ENCODE results near the gene EDRF1. TPM values are rescaled to one million over a fixed set of nuclear protein-coding genes. Genes with fewer than 3 reads are reported as not detected.

Gene EDRF1
- total RNA-seq, 3 donors from 2014 or later (not counting 1 experiment from before 2014, with no cell fraction given) = 40.6 to 66.2 (median 57.5) TPM

DNA sequence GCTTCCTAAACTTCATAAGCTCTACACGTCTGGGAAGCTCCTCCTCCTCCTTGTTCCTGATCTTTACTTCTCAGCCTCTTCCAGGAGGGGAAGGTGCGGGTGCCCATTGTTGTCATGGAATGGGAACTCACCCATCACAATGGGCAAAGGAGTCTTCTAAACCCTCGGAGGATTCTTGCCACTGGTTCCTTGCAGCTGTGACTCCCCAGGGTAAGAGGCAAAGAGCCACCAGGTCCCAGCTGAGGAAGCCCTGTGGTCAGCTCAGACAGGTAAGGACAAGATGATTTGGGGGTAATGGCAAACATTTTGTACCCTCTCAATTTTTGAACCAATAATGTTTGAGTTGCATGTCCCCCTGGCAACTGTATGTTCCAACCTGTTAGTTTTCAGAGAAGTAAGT is 36.4 kb upstream of the EDRF1 start, which contains the start of gene TEX36:
Gene TEX36 (minus strand): TSS at position 101 of the 400 bp plus-strand sequence. CDS start 174 bp downstream, outside the sequence.
- 81% methylated on average over 3 of the region's 3 CpGs for WGBS (ENCODE audit: insufficient coverage)

DNA sequence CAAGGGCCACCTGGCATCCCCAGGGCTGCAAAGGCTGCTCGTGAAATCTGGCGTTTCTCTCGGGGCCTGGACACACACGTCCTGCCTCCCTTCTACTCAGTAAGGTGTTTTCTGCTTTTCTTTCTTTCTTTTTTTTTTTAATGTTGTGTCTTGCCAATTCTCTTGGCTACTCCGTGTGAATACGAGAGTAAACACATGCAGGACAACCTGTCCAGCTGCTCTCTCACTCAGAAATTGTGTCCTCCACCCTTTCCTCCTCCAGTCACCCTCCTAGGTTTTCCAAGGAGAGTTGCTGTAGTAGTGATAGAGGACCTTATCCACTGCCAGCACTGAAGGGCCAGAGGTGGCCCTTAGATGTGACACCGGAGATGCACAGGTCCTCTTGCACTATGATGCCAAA is 35.7 kb upstream of the EDRF1 start:
- no peak for ATAC-seq
- Mint-ChIP-seq H3K4me3 (no peak overlapping the region), H3K27me3 (ENCODE audit: low read depth in 2 of 2) (peaks cover 11 to 26% of the 10 kb centered on the region in 2 donors), H3K9me3 (no peaks in the 10 kb centered on the region), H3K36me3 (no peaks in the 10 kb centered on the region), H3K27ac (no peak overlapping the region), H3K4me1 (no peaks in the 10 kb centered on the region)
- Histone ChIP-seq H3K27me3 (ENCODE audit: control insufficient read depth, insufficient read depth, low read length) (no peaks in the 10 kb centered on the region), H3K36me3 (ENCODE audit: control insufficient read depth, insufficient read depth, low read length) (no peaks in the 10 kb centered on the region), H3K27ac (ENCODE audit: low read length) (no peak overlapping the region), H3K9me3 (ENCODE audit: control insufficient read depth, insufficient read depth, low read length) (no peaks in the 10 kb centered on the region), H3K4me1 (ENCODE audit: control insufficient read depth, insufficient read depth, low read length) (no peaks in the 10 kb centered on the region), H3K4me3 (ENCODE audit: low read length) (no peak overlapping the region)
- WGBS (ENCODE audit: insufficient coverage) = 76% methylated on average over 7 of the region's 7 CpGs
- TF ChIP-seq, protein P1, sequence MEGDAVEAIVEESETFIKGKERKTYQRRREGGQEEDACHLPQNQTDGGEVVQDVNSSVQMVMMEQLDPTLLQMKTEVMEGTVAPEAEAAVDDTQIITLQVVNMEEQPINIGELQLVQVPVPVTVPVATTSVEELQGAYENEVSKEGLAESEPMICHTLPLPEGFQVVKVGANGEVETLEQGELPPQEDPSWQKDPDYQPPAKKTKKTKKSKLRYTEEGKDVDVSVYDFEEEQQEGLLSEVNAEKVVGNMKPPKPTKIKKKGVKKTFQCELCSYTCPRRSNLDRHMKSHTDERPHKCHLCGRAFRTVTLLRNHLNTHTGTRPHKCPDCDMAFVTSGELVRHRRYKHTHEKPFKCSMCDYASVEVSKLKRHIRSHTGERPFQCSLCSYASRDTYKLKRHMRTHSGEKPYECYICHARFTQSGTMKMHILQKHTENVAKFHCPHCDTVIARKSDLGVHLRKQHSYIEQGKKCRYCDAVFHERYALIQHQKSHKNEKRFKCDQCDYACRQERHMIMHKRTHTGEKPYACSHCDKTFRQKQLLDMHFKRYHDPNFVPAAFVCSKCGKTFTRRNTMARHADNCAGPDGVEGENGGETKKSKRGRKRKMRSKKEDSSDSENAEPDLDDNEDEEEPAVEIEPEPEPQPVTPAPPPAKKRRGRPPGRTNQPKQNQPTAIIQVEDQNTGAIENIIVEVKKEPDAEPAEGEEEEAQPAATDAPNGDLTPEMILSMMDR (IDR thresholded peaks at IDR 0.05) = no peak
- no peak for DNase-seq
- intact Hi-C loops (cut with micrococcal nuclease) = no loop called here

More for the DNA sequence above, 36.4 kb upstream of the EDRF1 start, which contains the start of gene TEX36:
- Mint-ChIP-seq H3K27me3 (ENCODE audit: low read depth in 2 of 2) (peaks cover 7 to 26% of the 10 kb centered on the region in 2 donors), H3K4me3 (no peak within 1 kb of the TSS), H3K9me3 (peaks cover 0 to under 1% of the 10 kb centered on the region in 2 donors), H3K27ac (no peak within 1 kb of the TSS), H3K36me3 (peaks cover 3% of the 10 kb centered on the region), H3K4me1 (no peaks in the 10 kb centered on the region)
- TF ChIP-seq, protein P1 (IDR thresholded peaks at IDR 0.05) = no peak
- no peaks in the 10 kb centered on the region for H3K4me1 ChIP-seq (ENCODE audit: control insufficient read depth, insufficient read depth, low read length)
- intact Hi-C loops (cut with micrococcal nuclease) = no loop called here
- ATAC-seq = no peak
- no peak for DNase-seq
- H3K36me3 ChIP-seq (ENCODE audit: control insufficient read depth, insufficient read depth, low read length) = no peaks in the 10 kb centered on the region
- H3K4me3 ChIP-seq (ENCODE audit: low read length) = no peak within 1 kb of the TSS
- H3K27ac ChIP-seq (ENCODE audit: low read length) = no peak within 1 kb of the TSS
- no peaks in the 10 kb centered on the region for H3K27me3 ChIP-seq (ENCODE audit: control insufficient read depth, insufficient read depth, low read length)
- H3K9me3 ChIP-seq (ENCODE audit: control insufficient read depth, insufficient read depth, low read length) = no peaks in the 10 kb centered on the region

DNA sequence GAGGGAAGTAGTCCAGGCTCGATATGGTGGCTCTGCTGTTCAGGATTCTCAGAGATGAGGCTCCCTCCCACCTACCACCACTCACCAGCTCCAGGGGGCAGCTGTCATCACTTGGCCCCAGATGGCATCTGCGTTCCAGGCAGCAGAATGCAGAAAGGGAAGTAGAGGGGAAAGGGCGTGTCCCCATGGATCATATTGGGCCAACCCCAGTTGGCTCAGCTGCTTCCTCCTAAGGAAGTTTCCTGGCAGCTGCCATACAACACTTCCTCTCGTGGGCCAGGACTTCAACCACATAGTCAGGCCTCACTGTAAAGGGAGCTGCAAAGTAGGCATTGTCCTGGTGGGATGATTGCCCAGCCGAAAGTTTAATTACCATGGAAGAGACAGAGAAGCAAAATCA is 34.9 kb upstream of the EDRF1 start:
- no peaks in the 10 kb centered on the region for H3K9me3 Mint-ChIP-seq
- H3K36me3 Mint-ChIP-seq = no peaks in the 10 kb centered on the region
- intact Hi-C loops (cut with micrococcal nuclease) = no loop called here
- no peak for DNase-seq
- H3K4me3 Mint-ChIP-seq = no peak overlapping the region
- no peaks in the 10 kb centered on the region for H3K4me1 ChIP-seq (ENCODE audit: control insufficient read depth, insufficient read depth, low read length)
- no peaks in the 10 kb centered on the region for H3K4me1 Mint-ChIP-seq
- ATAC-seq = no peak
- peaks cover 11 to 26% of the 10 kb centered on the region in 2 donors for H3K27me3 Mint-ChIP-seq (ENCODE audit: low read depth in 2 of 2)
- no peak overlapping the region for H3K27ac ChIP-seq (ENCODE audit: low read length)
- no peak overlapping the region for H3K4me3 ChIP-seq (ENCODE audit: low read length)
- WGBS (ENCODE audit: insufficient coverage) = 54% methylated on average over 5 of the region's 5 CpGs
- H3K36me3 ChIP-seq (ENCODE audit: control insufficient read depth, insufficient read depth, low read length) = no peaks in the 10 kb centered on the region
- no peaks in the 10 kb centered on the region for H3K9me3 ChIP-seq (ENCODE audit: control insufficient read depth, insufficient read depth, low read length)
- H3K27ac Mint-ChIP-seq = no peak overlapping the region
- no peaks in the 10 kb centered on the region for H3K27me3 ChIP-seq (ENCODE audit: control insufficient read depth, insufficient read depth, low read length)
- TF ChIP-seq, protein P1 (IDR thresholded peaks at IDR 0.05) = no peak

All from natural killer cell (primary cell).